RCC 7860 (cell line): ENCODE data around the gene AKR1A1.
"Not testable (repeated sequence)": the region's sequence is repeated elsewhere in the genome, so short reads cannot be mapped to it uniquely, and the experiment has no call there.

Experiments used
- DNase-seq: peaks from one replicate; pipeline ENCODE4 v3.0.0-alpha.2; 2015; ENCODE audit warnings: low spot score
- FAIRE-seq: peaks from 2 replicates; lab custom pipeline; 2012; peaks lifted over from hg19 to GRCh38; lab: Jason Lieb, UNC

AKR1A1 gene

DNA sequence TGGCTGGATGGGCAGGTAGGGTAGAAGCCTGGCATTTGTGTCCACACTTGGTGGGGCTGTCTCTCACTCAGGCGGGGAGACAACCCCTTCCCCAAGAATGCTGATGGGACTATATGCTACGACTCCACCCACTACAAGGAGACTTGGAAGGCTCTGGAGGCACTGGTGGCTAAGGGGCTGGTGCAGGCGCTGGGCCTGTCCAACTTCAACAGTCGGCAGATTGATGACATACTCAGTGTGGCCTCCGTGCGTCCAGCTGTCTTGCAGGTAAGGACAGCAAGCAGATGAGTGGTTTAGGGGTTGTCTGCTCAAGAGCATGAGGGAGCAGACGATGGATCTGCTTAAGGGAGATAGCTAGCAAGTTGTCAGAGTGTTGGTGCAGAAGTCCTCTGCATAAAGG lies 17.3 kb downstream of the AKR1A1 start:
- FAIRE-seq (no peak), DNase-seq (no peak)

DNA sequence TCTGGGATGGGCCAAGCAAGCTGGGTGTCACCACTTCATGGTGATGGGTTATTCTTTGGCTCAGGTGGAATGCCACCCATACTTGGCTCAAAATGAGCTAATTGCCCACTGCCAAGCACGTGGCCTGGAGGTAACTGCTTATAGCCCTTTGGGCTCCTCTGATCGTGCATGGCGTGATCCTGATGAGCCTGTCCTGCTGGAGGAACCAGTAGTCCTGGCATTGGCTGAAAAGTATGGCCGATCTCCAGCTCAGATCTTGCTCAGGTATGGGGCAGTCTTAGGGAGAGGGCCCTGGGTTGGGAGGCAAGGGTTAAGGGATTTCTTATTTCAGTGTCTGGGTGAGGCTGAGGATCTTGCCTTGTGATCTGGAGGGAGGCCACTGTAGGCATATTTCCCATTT lies 17.8 kb downstream of the AKR1A1 start:
- DNase-seq (no peak), FAIRE-seq (no peak)

DNA sequence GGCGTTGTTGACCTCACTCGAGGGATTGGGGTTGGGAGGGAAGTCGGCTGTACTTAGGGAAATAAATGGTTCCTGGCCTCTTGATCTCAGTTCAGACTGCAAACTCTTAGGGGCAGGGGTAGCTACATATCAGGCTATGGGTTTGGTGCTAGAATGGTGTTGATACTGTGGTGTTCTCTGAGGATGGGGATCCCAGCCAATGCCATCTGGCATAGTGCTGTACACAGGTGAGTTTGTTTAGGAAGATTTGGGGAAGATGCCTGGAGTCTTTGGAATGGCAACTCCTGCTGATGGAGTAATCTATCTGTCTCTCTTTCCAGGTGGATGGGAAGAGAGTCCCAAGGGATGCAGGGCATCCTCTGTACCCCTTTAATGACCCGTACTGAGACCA lies 18.9 kb downstream of the AKR1A1 start:
- DNase-seq: no peak
- no peak for FAIRE-seq

DNA sequence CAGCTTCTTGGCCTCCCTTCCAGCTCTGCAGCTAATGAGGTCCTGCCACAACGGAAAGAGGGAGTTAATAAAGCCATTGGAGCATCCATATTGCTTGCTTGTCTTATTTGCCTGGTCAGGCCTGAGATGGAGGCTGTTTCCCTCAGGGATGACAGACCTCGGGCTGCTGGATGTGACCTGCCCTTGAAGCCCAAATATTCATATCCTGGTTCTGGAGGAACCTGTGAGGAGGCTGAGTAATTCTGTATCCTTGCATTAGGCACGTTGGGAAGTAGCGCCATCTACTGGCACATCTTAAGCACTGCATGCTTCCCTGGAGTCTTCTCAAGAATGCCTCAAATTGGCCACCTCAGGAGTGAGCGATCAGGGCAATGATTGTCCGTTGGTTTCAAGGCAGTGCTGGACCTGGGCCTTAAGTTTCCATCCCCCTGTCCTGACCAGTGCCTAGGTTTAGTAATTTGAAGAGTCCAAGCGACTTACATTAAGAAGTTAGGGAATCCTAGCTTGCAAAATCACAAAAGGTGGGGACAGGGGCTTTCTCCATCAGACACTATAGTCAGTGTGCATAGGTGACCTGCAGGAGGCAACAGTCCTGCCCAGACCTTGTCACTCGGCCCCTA lies 19.4 kb downstream of the AKR1A1 start:
- FAIRE-seq (peak; percentile 30), DNase-seq (peak; percentile 68)

DNA sequence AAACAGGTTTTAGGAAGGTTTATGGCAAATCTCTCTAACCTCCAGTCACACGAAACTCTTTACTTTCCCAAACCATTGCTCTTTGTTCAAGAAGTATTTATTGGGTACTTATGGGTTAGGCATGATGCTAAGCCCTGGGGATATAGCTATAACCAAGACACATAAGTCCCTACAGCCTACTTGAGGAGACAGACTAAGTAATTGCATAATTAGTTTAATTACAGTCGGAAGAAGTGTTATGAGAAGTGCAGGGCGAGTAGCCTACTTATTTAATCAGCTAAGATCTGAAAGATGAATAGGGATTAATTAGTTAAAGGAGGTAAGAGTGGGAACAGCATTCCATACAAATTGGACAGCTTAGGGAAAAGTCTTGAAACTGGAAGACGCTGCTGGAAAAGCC lies 20.0 kb downstream of the AKR1A1 start:
- FAIRE-seq (no peak), DNase-seq (no peak)

DNA sequence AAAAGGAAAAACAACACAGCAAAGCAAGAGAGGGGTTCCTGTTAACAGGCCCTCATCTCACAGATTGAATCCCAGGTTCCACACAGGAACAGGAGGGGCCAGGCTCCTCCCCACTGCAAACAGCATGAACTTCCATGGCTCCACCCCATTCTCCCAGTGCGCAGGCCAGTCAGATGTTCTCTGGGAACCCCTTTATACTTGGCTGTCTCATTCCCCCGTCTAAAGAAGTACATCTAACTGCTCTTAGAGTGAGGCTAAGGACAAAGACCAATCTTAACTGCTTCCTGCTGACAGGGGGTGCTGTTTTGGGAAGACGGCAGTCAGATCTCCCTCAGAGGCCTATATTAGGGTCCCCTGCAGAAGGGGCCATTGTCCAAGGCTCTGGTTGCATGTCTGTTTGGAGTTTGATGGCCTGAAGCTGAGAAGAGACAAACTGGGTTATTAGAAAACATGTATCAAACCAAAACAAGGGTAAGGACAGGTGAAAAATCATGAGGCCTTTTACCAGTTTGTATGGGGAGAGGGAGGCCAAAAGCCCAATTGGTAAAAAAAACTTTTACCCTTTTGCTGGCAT lies 22.7 kb downstream of the AKR1A1 start:
- FAIRE-seq (no peak), DNase-seq (no peak)

DNA sequence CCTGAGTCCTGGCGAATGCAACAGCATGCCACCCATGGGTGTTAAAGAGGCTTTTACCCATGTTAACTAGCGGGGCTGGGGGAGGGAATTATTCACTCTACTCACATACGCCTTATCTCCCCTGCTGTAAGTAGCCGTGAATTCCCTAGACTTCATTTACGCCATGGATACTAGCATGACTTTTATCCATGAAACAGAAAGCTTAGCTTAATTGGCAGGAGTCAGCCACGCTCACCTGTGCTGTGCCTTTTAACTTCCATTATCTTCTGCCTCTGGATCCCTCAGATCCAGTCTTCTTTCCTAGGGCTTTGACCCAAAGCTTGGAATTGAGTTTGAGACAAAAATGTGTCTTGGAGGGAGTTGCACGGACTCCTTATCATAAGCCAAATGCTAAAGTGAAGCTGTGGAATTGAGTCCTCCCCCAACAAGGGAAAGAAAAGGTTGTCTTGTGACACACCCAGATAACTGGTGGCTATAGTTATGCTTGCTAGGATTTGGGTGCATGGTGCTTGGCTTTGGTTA lies 23.5 kb downstream of the AKR1A1 start:
- FAIRE-seq (no peak), DNase-seq (no peak)

DNA sequence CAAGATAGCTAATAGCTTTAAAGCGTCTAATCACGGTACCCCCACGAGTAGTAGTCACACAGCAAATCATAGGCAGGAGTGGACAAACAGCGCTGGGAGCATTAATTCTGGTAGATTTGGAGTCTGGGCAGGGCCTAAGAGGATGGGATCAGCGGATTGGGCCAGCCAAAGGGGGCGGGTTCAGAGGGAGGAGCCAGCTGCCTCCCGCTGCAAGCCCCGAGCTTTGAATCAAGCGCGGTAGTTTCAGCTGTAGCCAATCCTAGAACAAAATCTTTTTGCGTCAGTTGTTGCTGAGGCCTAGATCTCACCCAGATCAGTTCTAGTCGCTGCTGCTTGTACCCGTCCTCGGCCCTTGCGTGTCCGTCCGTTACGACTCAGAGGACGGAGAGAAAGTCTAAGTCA lies 32.6 kb downstream of the AKR1A1 start:
- FAIRE-seq: peak; percentile 90
- DNase-seq: peak; percentile 94

DNA sequence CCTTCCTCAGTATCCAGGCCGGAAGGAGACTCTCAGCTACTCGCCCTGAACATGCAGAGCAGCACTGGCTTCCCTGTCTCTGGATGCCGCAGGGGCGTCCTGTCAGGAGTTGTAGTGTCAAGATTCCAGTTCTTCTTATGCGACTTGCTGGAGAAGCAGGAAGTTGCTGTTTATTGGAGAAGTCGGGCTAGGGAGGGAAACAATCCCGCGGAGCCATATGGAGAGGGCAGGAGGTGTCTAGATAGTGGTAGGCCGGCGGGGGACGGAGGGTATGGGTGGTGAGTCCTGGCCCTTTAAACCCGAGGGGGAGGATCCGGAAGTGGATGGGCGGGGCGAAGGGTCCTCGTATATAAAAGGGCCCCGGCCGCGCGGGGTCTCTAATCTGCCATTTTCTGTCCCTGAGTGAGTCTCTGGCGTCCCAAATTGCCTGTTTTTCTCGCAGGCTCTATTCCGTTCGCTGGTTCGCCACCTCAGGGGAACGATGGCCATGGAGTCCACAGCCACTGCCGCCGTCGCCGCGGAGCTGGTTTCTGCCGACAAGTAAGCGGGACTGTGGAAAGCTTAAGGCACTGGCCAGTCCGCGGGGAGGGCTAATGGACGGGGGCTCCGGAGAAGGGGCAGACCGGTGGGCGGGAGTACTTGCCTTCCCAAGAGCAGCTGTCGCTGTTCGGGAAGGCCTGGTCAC lies 33.2 kb downstream of the AKR1A1 start, which contains the start of gene NASP:
Gene NASP, plus strand, starts transcription at position 376 of the 685 bp plus-strand sequence. Its CDS starts 106 bp downstream, at position 482.
- DNase-seq (peak; percentile 72), FAIRE-seq (no peak)

DNA sequence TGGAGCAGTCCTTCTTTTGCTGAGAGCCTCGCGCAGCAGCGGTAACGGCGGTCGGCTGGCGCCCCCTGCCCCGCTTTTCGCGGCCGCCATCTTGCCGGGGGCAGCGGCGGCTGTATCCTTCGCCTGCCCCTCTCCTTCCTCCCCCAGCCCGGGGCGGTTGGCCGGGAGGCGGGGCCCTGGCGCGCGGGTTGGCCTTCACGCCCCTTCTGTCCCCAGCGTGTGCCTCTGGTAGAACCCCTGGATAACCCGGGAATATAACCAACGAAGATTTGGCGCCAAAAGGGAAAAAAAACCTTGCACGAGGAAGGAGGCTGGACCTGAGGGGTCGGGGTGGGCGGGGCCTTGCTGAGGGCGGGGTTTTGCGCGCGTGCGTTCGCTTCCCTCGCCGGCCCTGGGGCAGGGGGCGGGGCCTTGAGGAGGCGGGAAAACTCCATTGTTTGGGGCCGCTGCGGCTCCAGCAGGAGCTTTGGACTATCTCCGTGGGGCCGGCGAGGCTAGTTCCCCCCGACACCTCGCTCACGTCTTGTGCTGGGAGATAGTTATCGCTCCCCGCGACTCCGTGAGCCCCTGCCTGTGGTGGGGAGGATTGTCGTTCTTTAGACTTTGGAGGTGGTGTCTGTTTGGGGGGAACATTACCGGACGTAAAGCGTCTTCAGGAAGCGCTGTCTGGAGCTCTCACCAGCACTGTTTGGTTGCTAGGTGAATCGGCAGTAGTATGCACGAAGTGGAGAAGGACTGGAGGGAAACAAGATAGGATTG lies 33.9 kb downstream of the AKR1A1 start:
- DNase-seq (peak; percentile 66), FAIRE-seq (no peak)

DNA sequence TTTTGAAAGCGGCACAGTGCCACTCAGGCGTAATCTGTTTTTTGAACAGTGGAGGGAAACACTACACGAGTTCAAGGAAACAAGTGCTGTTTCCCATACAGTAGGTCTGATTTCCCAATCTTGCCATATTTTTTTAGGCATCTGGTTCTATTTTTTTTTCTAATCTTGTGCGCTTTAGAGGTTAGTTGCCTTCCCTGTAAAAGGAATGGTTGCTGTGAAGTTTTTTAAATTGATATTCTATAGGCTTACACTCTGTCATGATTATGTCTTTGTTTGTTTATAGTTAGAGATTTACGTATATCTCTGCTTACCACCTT lies 34.4 kb downstream of the AKR1A1 start:
- FAIRE-seq (no peak), DNase-seq (no peak)

DNA sequence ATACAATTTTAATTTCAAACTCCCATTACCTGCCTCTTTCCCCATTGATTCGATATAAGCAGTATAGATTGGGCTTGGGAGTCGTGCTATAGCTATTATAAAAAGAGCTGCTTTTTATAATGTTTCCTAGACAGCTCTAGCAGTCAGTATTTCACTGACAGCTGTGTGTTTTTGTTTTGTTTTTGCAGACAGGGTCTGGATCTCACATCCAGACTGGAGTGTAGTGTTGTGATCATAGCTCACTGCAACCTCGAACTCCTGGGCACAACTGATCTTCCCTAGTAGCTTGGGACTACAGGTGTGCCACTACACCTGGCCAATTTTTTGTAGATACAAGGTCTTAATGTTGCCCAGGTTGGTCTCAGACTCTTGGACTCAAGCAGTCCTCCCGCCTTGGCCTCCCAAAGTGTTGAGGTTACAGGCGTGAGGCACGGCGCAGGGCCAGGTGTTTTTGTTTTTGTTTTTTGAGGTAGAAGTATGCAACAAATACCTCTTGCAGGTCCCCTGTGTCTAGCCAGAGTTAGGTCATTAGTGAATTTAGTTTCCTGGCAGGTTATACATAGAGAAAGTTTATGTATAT lies 35.0 kb downstream of the AKR1A1 start:
- FAIRE-seq: no peak

DNA sequence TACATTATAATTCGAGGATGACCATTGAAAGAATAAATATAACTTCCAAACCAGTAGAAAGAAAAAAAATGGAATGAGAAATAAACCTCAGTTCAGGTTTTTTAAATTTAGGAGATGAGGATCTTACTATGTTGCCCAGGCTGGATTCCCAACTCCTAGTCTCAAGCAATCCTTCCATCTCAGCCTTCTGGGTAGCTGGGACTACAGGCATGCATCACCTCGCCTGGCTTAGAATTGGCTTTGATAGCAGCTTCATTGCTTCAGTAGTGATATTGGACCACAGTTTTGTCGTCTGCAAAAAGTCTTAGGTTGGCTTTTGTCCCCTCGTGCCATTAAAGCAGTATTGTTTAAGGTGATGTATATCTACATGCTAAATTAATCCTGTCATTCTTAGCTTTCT lies 36.1 kb downstream of the AKR1A1 start:
- FAIRE-seq (no peak), DNase-seq (no peak)

More for the DNA sequence above, 35.0 kb downstream of the AKR1A1 start:
- DNase-seq: no peak

DNA sequence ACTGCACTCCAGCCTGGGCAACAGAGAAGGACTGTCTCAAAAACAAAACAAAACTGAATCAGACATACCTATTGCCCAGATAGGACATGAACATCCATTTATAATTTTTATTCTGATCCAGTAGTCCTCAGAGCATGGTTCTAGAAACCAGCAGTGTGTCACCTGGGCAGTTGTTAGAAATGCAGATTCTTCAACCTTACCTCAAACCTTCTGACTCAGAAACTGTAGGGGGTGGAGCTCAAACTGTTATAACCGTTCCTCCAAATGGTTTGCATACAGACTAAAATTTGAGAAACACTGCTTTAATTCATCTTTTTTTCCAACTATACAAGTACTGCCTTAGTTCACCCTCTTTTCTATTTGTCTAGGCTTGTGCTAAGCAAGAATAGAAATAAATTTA lies 39.2 kb downstream of the AKR1A1 start:
- peak; percentile 40 for FAIRE-seq
- DNase-seq: peak; percentile 29

DNA sequence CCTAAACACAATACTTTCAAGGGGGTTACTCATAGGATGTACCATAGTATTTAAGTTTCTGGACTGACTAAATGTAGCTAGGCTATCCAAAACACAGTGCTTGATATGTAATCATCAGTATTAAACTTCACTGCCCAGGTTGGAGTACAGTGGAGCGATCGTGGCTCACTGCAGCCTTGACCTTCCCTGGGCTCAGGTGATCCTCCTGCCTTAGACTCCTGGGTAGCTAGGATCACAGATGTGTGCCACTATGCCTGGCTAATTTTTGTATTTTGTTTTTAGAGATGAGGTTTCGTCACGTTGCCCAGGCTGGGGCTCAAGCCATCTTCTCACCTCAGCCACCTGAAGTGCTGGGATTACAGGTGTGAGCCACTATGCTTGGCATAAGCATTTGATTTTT lies 43.8 kb downstream of the AKR1A1 start:
- no peak for DNase-seq
- FAIRE-seq: no peak

DNA sequence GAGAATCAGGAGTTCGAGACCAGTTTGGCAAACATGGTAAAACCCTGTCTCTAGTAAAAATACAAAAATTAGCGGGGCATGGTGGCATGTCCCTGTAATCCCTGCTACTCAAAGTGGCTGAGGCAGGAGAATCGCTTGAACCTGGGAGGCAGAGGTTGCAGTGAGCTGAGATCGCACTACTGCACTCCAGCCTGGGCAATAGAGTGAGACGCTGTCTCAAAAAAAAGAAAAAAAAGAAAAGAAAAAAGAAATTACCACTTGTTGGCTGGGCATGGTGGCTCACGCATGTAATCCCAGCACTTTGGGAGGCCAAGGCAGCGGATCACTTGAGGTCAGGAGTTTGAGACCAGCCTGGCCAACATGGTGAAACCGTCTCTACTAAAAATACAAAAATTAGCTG lies 46.1 kb downstream of the AKR1A1 start:
- DNase-seq, FAIRE-seq: not testable (repeated sequence)

DNA sequence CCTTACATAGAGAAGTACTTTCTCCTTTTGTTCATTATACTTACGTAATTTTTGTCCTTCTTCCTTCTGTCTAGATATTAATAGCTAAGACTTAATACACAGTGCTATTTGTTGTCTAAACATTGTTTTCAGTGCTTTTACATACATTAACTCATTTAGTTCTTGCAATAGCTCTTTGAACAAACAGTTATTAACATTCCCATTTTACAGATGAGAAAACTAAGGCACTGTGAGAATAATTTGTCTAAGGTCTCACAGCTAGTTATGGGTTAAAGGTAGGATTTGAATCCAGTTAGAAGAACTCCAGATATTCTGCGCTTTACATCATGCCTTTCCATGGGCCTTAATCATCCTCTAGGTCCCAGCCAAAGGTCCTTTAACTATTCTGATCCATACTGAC lies 53.6 kb downstream of the AKR1A1 start:
- DNase-seq: no peak
- no peak for FAIRE-seq

DNA sequence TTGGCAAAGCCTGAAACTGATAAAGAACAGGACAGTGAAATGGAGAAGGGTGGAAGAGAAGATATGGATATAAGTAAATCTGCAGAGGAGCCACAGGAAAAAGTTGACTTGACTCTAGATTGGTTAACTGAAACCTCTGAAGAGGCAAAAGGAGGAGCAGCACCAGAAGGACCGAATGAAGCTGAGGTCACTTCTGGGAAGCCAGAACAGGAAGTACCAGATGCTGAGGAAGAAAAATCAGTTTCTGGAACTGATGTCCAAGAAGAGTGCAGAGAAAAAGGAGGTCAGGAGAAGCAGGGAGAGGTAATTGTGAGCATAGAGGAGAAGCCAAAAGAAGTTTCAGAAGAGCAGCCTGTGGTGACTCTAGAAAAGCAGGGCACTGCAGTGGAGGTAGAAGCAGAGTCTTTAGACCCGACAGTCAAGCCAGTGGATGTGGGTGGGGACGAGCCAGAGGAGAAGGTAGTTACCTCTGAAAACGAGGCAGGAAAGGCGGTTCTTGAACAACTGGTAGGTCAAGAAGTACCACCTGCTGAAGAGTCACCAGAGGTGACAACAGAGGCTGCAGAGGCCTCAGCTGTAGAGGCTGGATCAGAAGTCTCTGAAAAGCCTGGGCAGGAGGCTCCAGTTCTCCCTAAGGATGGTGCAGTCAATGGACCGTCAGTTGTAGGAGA lies 56.9 kb downstream of the AKR1A1 start:
- no peak for DNase-seq
- no peak for FAIRE-seq

DNA sequence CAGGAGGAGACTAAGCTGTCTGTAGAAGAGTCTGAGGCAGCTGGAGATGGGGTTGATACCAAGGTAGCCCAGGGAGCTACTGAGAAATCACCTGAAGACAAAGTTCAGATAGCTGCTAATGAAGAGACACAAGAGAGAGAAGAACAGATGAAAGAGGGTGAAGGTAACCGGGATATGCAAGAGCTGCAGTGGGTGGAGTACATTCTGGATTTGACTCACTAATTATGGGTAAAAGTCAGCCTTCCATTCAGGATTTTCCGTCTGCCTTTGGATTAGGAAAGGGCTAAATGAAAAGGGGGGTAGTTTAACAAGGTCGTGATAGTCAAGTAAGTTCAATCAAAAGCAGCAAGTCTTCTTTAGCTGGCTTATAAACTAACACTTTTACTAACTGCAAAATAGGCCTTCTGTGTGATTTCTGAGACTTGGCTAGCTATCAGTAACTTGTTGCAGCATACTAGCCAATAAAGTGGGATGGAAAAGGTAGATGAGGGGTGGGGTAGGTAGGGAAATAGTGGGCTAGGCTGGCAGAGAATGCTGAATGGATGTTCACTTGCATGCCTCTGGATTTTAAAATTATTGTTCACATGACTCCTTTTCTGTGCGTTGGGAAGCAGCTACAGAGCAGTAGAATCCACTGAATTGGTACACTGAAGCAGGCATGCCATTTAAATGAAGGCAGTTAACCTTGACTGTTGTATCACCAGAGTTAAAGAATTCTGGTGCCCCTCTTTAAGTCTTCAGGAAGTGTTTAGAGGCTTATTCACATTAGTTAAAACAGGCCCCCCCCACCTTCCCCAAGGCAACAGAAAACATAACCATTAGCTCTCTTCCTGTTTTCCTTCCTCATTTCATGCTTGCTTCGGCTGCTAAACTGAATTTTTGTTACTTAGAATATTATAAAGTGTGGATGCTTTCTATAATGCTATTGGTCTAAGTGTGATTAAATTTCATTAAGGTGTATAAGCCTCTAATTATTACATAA lies 57.8 kb downstream of the AKR1A1 start:
- no peak for FAIRE-seq
- DNase-seq: no peak
